Choroid plexus epithelial cell (primary cell): ENCODE measurements around the gene P2RX3.
"Not testable (repeated sequence)": the region's sequence is repeated elsewhere in the genome, so short reads cannot be mapped to it uniquely, and the experiment has no call there.

ENCODE experiments used
- DNase-seq: peaks from one replicate; pipeline ENCODE4 v3.0.0-alpha.2; 2010; ENCODE audit warnings: low read depth
- H3K4me3 ChIP-seq: 2 replicates; pipeline ENCODE4 v1.5.1; 2011; ENCODE audit warnings: low read depth, mild to moderate bottlenecking, control low read depth, low read length, moderate library complexity
- TF ChIP-seq, protein P1 (sequence below): conservative IDR thresholded peaks from 2 replicates; pipeline ENCODE4 v1.5.1; 2011; ENCODE audit warnings: low read depth, mild to moderate bottlenecking, control low read depth, inconsistent platforms, low read length, moderate library complexity

Gene P2RX3

DNA sequence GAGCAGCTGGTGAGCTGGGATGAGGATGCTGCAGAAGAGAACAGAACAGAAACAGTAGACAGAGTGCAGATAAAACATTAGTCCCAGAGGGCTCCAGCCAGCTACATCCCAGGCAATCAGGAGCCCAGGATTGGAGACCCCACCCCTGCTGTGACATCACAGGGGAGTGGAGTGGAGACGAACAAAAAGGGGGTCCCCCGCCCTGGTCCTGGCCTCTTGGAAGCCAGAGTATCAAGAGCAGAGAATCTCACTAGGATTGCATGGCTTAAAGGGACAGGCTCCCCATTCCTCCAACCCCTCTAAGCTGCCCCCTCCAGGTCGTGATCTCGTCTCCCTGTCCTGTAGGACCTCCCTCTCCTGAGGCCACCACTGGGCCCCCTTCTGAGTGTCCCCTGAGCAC lies at the start of gene P2RX3:
TSS of gene P2RX3 (plus strand) at position 211 of the 400 bp plus-strand sequence. CDS start 199 bp downstream, outside the sequence.
- no peak for DNase-seq
- TF ChIP-seq, protein P1, sequence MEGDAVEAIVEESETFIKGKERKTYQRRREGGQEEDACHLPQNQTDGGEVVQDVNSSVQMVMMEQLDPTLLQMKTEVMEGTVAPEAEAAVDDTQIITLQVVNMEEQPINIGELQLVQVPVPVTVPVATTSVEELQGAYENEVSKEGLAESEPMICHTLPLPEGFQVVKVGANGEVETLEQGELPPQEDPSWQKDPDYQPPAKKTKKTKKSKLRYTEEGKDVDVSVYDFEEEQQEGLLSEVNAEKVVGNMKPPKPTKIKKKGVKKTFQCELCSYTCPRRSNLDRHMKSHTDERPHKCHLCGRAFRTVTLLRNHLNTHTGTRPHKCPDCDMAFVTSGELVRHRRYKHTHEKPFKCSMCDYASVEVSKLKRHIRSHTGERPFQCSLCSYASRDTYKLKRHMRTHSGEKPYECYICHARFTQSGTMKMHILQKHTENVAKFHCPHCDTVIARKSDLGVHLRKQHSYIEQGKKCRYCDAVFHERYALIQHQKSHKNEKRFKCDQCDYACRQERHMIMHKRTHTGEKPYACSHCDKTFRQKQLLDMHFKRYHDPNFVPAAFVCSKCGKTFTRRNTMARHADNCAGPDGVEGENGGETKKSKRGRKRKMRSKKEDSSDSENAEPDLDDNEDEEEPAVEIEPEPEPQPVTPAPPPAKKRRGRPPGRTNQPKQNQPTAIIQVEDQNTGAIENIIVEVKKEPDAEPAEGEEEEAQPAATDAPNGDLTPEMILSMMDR: no peak

DNA sequence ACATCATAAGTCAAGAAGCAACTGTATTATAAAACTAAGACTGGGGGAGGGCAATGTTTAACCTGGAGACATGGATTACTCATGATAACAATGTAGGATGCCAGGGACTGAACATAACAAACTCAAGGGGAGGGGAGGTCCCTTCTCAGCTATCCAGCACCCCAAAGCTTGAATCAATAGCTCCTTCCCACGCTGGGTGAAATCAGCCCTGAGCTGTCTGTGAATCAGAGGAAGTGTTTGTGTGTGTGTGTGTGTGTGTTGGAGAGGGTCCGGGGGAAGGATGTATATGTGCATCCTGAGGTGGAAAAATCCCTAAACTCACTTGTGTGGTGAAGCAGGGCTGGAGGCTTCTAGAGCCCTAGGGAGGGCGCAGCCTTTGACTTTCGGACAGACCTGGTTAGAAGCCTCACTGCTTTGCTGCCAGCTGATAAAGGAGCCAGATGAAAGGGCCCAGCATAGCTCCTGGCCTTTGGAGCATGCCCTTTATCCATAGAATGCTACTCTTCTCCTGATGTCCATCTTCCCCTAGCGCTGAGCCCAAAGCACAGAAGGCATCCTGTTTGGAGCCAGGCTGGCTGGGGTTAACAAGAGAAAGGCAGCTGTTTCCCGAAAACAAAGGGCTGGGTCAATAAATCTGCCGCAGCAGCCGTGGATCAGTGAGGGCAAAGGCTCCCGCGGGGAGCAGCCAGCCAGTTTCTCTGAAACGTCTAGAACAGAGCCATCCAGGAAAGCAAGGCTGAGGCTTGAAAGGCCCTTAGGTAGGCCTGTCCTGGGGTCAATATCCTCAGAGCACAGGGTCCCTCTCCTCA lies 49.2 kb upstream of the P2RX3 start:
- DNase-seq: peak; percentile 70
- H3K4me3 ChIP-seq: no peak overlapping the region
- TF ChIP-seq, protein P1: no peak

More for the DNA sequence above, at the start of gene P2RX3:
- no peak within 1 kb of the TSS for H3K4me3 ChIP-seq

DNA sequence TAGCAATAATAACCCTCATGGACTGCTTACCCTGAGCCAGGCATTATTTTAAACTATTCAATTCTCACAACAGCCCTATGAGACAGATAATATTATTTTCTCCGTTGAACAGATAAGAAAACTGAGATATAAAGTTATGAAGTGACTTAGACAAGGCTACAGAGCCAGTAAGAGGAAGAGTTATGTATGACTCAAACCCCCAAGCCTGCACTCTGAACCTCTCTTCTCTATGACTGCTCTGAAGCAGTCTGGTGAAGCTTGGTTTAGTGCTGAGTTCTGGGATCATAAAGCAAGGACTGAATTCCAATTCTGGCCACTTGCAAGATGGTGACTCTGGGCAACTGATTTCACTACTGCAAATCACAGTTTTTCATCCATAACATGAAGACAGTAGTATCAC lies 47.9 kb upstream of the P2RX3 start:
- peak; percentile 80 for DNase-seq
- H3K4me3 ChIP-seq: no peak overlapping the region
- TF ChIP-seq, protein P1: no peak

DNA sequence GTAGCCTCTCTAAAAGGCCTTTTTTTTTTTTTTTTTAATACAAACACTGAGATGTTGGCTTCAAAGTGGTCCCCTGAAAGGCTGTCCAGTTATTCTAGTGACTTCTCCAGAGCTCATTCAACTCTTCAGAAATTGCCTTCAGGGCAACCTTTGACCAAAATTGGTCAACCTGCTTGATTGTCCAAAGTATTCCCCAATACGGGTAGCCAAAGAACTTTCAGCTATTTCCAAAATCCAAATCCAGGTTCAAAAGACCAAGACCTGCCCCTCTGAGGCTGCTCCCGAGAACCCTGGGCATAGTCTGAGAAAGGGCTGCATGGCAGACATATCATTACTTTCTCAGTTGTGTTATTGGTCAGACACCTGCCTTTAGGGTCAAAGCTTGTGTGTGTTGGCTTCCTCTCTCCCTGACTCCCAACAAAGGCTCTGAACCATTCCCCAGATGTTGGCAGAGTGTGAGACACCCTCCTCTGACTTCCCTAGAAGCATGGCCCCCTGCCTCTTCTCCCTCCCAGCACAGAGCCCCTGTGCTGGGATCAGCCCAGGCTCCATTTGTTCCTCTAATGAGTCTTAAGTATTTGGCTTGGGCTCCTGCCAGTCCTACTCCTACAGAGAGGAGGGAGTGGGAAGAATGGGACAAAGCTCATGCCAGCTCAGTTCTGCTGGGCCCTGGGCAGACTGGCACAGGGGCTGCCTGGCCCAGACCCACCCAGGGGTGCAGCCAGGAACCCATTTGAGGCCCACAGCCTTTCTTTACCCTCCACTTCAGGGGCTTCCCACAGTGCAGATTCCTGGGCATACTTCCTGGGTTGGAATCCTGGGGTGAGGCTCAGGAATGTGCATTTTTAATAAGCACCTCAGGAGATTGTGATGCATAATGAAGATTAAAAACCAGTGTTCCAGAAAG lies 43.7 kb upstream of the P2RX3 start:
- TF ChIP-seq, protein P1: no peak
- peak; percentile 42 for DNase-seq
- H3K4me3 ChIP-seq: no peak overlapping the region

DNA sequence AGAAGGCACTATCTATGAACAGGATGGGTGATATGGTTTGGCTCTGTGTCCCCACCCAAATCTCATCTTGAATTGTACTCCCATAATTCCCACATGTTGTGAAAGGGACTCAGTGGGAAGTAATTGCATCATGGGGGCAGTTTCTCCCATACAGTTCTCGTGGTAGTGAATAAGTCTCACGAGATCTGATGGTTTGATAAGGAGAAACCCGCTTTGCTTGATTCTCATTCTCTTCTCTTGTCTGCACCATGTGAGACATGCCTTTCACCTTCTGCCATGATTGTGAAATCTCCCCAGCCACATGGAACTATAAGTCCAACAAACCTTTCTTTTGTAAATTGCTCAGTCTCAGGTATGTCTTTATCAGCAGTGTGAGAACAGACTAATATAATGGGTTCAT lies 41.9 kb upstream of the P2RX3 start:
- peak; percentile 42 for DNase-seq
- H3K4me3 ChIP-seq: not testable (repeated sequence)

DNA sequence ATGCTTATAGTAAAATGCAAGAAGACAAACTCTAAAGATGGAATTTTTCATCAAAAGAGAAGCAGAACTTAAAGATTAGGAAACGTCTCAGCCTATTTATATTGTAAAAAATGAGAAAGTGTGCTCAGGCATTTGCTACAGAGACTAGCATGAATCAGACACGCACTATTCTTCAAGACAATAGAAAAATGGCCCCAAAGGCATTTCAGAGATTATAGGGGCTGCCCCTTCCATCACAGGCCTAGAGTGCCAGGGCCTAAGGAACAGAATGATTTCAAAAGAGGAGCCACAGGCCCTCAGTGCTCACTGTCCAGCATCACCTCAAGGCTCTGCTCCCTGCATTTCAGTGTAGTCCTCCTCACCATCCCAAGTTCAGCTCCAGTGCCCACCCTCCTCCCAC lies 40.9 kb upstream of the P2RX3 start:
- DNase-seq: no peak
- H3K4me3 ChIP-seq: no peak overlapping the region
- TF ChIP-seq, protein P1: no peak

DNA sequence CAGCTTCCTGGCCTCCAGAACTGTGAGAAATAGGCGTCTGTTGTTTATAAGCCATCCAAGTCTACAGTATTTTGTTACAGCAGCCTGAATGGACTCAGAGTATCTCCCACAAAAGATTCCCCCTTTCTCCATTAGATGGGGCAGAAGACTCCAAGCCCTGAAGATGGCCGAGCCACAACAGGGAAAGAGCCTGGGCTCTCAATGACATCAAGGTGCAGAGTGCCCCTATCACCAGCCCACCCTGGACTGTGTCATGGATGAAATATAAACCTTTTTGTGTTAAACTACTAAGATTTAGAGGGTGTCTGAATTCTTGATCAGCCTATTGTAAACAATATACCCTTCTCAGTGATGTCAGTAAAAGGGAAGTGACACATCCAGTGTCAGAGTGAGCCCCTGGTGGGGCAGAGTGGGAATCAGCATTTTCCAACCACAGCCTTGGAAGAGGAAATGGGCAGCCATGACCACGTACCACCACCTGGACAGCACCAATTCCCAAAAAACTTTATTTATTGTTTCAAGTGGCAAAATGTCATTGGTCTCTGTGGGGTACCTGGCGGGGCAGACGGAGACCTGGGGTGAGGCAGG lies 38.9 kb upstream of the P2RX3 start:
- no peak overlapping the region for H3K4me3 ChIP-seq
- no peak for DNase-seq
- TF ChIP-seq, protein P1: no peak
